Bronchial epithelial cell (primary cell): ENCODE measurements around the gene FAM83C. TPM values are rescaled to one million over a fixed set of nuclear protein-coding genes. Genes with fewer than 3 reads are reported as not detected.

Experiments used
- DNase-seq: peaks from one replicate; pipeline ENCODE4 v3.0.0-alpha.2; 2010; ENCODE audit warnings: low read depth
- FAIRE-seq: peaks from 2 replicates; lab custom pipeline; 2011; peaks lifted over from hg19 to GRCh38; lab: Jason Lieb, UNC
- H3K27me3 ChIP-seq: 2 replicates; pipeline ENCODE4 v1.5.1; 2011; ENCODE audit warnings: low read length; ENCODE audit not compliant: control insufficient read depth, insufficient read depth
- H3K36me3 ChIP-seq: 2 replicates; pipeline ENCODE4 v1.5.1; 2011; ENCODE audit warnings: low read length; ENCODE audit not compliant: control insufficient read depth, insufficient read depth
- H3K4me3 ChIP-seq: 2 replicates; pipeline ENCODE4 v1.5.1; 2011; ENCODE audit warnings: mild to moderate bottlenecking, low read depth, low read length, control low read depth
- CTCF ChIP-seq: IDR thresholded peaks from 2 replicates; pipeline ENCODE4 v1.5.1; 2011; ENCODE audit warnings: mild to moderate bottlenecking, moderate library complexity, low read length, control low read depth, inconsistent platforms; ENCODE audit not compliant: insufficient read depth, severe bottlenecking
- total RNA-seq: library from RNA; depleted of rRNA; stranded (reverse); fragments of >200 nt; gene quantifications from 2 replicates; pipeline ENCODE4 v1.2.1, GENCODE V29; 2014

FAM83C gene
- total RNA-seq, 1 donor from 2014 or later: 0.26 TPM

DNA sequence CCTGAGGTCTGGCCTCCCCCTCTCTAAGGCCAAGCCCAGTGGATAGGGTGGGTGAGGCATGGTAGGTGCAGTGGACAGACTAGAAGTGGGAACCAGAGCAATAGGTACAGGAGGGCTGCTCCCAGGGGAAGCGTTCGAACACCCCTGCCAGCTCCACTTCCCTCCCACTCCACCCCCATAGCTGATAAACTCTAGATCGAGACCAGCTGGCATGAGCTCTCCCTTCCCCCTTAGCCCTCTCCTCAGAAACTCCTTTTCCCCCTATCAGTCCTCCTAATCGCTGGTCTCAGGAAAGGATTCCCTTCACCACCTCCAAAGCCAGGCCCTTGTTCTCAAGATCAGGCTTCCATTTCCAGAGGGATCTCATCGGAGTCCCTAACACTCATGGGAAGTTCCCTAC, 6.0 kb upstream of the FAM83C start:
- H3K36me3 ChIP-seq: peaks cover 1% of the 10 kb centered on the region

DNA sequence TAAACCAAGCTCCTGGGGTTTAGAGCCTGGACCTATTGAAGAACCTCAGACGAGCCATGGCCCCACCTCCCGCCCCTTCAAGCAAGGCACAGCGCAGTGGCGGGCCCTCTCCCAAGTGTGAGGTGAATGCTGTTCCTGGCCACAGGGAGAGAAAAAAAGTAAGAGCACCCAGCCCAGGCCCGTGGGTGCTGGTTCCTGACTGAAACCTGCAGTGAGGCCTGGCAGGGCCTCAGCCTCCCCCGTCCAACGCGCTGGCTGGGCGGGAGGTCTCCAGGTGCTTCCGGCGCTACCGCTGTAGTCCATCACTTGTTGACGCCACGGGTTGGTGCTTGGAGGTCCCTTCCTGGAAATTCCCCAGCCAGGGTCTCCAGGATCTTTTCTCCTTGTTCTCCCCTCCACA, 5.5 kb upstream of the FAM83C start:
- no peak for TF ChIP-seq CTCF
- H3K36me3 ChIP-seq: no peaks in the 10 kb centered on the region
- no peak for FAIRE-seq
- DNase-seq: no peak
- H3K27me3 ChIP-seq: no peaks in the 10 kb centered on the region
- no peak overlapping the region for H3K4me3 ChIP-seq

More for the DNA sequence above, 6.0 kb upstream of the FAM83C start:
- Histone ChIP-seq H3K27me3 (no peaks in the 10 kb centered on the region), H3K4me3 (no peak overlapping the region)
- no peak for DNase-seq
- no peak for FAIRE-seq
- TF ChIP-seq CTCF: no peak

GRCh38 chr20:35297155-35297554, 4.9 kb upstream of the FAM83C start:
- Histone ChIP-seq H3K36me3 (no peaks in the 10 kb centered on the region), H3K4me3 (no peak overlapping the region), H3K27me3 (no peaks in the 10 kb centered on the region)
- FAIRE-seq: no peak
- TF ChIP-seq CTCF: no peak
- no peak for DNase-seq

- FAIRE-seq: no peak
- no peak overlapping the region for H3K4me3 ChIP-seq
Measured at GRCh38 chr20:35296101-35296554, 3.9 kb upstream of the FAM83C start.

GRCh38 chr20:35295674-35296073, 3.4 kb upstream of the FAM83C start:
- DNase-seq: no peak
- Histone ChIP-seq H3K4me3 (no peak overlapping the region), H3K27me3 (no peaks in the 10 kb centered on the region), H3K36me3 (no peaks in the 10 kb centered on the region)
- FAIRE-seq: no peak
- no peak for TF ChIP-seq CTCF

More at GRCh38 chr20:35296101-35296554, 3.9 kb upstream of the FAM83C start:
- DNase-seq: no peak
- TF ChIP-seq CTCF: no peak
- no peaks in the 10 kb centered on the region for H3K27me3 ChIP-seq
- H3K36me3 ChIP-seq: no peaks in the 10 kb centered on the region

GRCh38 chr20:35295058-35295457, 2.8 kb upstream of the FAM83C start:
- TF ChIP-seq CTCF: no peak
- DNase-seq (no peak), FAIRE-seq (no peak)
- Histone ChIP-seq H3K36me3 (no peaks in the 10 kb centered on the region), H3K4me3 (no peak overlapping the region), H3K27me3 (no peaks in the 10 kb centered on the region)
